Spinal cord (tissue), 10 donors: Measurements from ENCODE around the gene AK1. TPM values are rescaled to one million over a fixed set of nuclear protein-coding genes. Genes with fewer than 3 reads are reported as not detected.

Source experiments
- DNase-seq, 6 donors: peaks; one replicate each; pipeline versions ENCODE4 v3.0.0 to v3.0.0-alpha.2; 2013 to 2015; ENCODE audit warnings: low spot score in 6 of 6, low read depth in 4 of 6
- H3K27ac ChIP-seq: one replicate; pipeline ENCODE4 v1.5.1; 2013; ENCODE audit warnings: low read depth, low read length, control low read depth
- H3K27me3 ChIP-seq: one replicate; pipeline ENCODE4 v1.6.1; 2013; ENCODE audit warnings: low read length; ENCODE audit not compliant: control insufficient read depth, insufficient read depth
- H3K36me3 ChIP-seq: one replicate; pipeline ENCODE4 v1.6.1; 2013; ENCODE audit warnings: low read length; ENCODE audit not compliant: control insufficient read depth, insufficient read depth
- H3K4me1 ChIP-seq: one replicate; pipeline ENCODE4 v1.6.1; 2013; ENCODE audit warnings: low read length; ENCODE audit not compliant: control insufficient read depth, insufficient read depth
- H3K4me3 ChIP-seq: one replicate; pipeline ENCODE4 v1.5.1; 2013; ENCODE audit warnings: low read depth, low read length, control low read depth
- H3K9me3 ChIP-seq: one replicate; pipeline ENCODE4 v1.6.1; 2013; ENCODE audit warnings: low read length; ENCODE audit not compliant: control insufficient read depth, insufficient read depth
- WGBS: methylation state at CpG from one replicate; pipeline ENCODE4 v1.1.5; 2013; ENCODE audit warnings: missing lambda C conversion rate; ENCODE audit not compliant: insufficient coverage; 5-methylcytosine and 5-hydroxymethylcytosine counted together
- polyA plus RNA-seq, 2 donors: library from polyadenylated mRNA; unstranded; fragments of 120-200 nt; gene quantifications; one replicate each; pipeline ENCODE4 v1.2.1, GENCODE V29; 2013; ENCODE audit not compliant: insufficient read length in 2 of 2
- total RNA-seq, 2 donors: library from RNA; depleted of rRNA in 1 of 2; stranded (reverse); fragments of 120-200 nt in 1 of 2; fragments of >200 nt in 1 of 2; gene quantifications; one replicate each; pipeline versions ENCODE4 v1.2.3 to v1.2.4, GENCODE V29; 2013 to 2014
- donor health status: healthy.

Gene AK1
- total and polyA plus RNA-seq, 4 donors: 48.0 to 297 (median 255) TPM

- WGBS: 64% methylated on average over 22 of the region's 29 CpGs
- Histone ChIP-seq H3K36me3 (peaks cover 21% of the 10 kb centered on the region), H3K27ac (peak overlapping the region; percentile 15), H3K4me1 (peaks cover 35% of the 10 kb centered on the region), H3K27me3 (no peaks in the 10 kb centered on the region), H3K4me3 (no peak overlapping the region), H3K9me3 (no peaks in the 10 kb centered on the region)
- no peak for DNase-seq
These were observed 15.1 kb downstream of the AK1 start for GRCh38 chr9:127862075-127863011.

GRCh38 chr9:127860779-127861178, 16.7 kb downstream of the AK1 start:
- 94% methylated on average over 8 of the region's 11 CpGs for WGBS
- Histone ChIP-seq H3K4me3 (no peak overlapping the region), H3K4me1 (peaks cover 38% of the 10 kb centered on the region), H3K27ac (no peak overlapping the region), H3K9me3 (no peaks in the 10 kb centered on the region), H3K27me3 (no peaks in the 10 kb centered on the region), H3K36me3 (peaks cover 6% of the 10 kb centered on the region)
- no peak for DNase-seq

GRCh38 chr9:127860260-127860659, 17.2 kb downstream of the AK1 start:
- H3K36me3 ChIP-seq: peaks cover 3% of the 10 kb centered on the region
- 85% methylated on average over 8 of the region's 8 CpGs for WGBS
- no peak overlapping the region for H3K4me3 ChIP-seq
- no peak for DNase-seq
- H3K4me1 ChIP-seq: peaks cover 38% of the 10 kb centered on the region
- H3K27me3 ChIP-seq: no peaks in the 10 kb centered on the region
- H3K27ac ChIP-seq: no peak overlapping the region
- no peaks in the 10 kb centered on the region for H3K9me3 ChIP-seq

GRCh38 chr9:127858041-127858512, 19.4 kb downstream of the AK1 start:
- no peak for DNase-seq
- no peaks in the 10 kb centered on the region for H3K36me3 ChIP-seq
- H3K4me3 ChIP-seq: no peak overlapping the region
- H3K9me3 ChIP-seq: no peaks in the 10 kb centered on the region
- H3K27ac ChIP-seq: no peak overlapping the region
- H3K27me3 ChIP-seq: no peaks in the 10 kb centered on the region
- H3K4me1 ChIP-seq: peaks cover 54% of the 10 kb centered on the region
- WGBS: 49% methylated on average over 12 of the region's 12 CpGs

- Histone ChIP-seq H3K4me1 (peaks cover 47% of the 10 kb centered on the region), H3K4me3 (no peak overlapping the region), H3K36me3 (no peaks in the 10 kb centered on the region), H3K27me3 (no peaks in the 10 kb centered on the region), H3K9me3 (no peaks in the 10 kb centered on the region), H3K27ac (no peak overlapping the region)
- no peak for DNase-seq
- WGBS: 60% methylated on average over 1 of the region's 4 CpGs
These were observed 20.2 kb downstream of the AK1 start for GRCh38 chr9:127857278-127857677.

GRCh38 chr9:127856729-127857116, 20.8 kb downstream of the AK1 start:
- Histone ChIP-seq H3K27ac (no peak overlapping the region), H3K27me3 (no peaks in the 10 kb centered on the region), H3K4me1 (peaks cover 41% of the 10 kb centered on the region), H3K36me3 (no peaks in the 10 kb centered on the region), H3K9me3 (no peaks in the 10 kb centered on the region), H3K4me3 (no peak overlapping the region)
- WGBS: 95% methylated on average over 5 of the region's 8 CpGs
- no peak for DNase-seq

GRCh38 chr9:127856094-127856728, 21.3 kb downstream of the AK1 start:
- H3K9me3 ChIP-seq: no peaks in the 10 kb centered on the region
- H3K27ac ChIP-seq: no peak overlapping the region
- H3K36me3 ChIP-seq: no peaks in the 10 kb centered on the region
- no peak overlapping the region for H3K4me3 ChIP-seq
- WGBS: 64% methylated on average over 11 of the region's 11 CpGs
- H3K4me1 ChIP-seq: peaks cover 37% of the 10 kb centered on the region
- no peak for DNase-seq
- no peaks in the 10 kb centered on the region for H3K27me3 ChIP-seq

GRCh38 chr9:127855522-127855921, 22.0 kb downstream of the AK1 start:
- Histone ChIP-seq H3K4me1 (peaks cover 37% of the 10 kb centered on the region), H3K36me3 (no peaks in the 10 kb centered on the region), H3K4me3 (no peak overlapping the region), H3K27me3 (no peaks in the 10 kb centered on the region), H3K27ac (no peak overlapping the region), H3K9me3 (no peaks in the 10 kb centered on the region)
- WGBS: 97% methylated on average over 4 of the region's 5 CpGs
- DNase-seq: no peak

GRCh38 chr9:127854960-127855359, 22.5 kb downstream of the AK1 start:
- H3K27me3 ChIP-seq: no peaks in the 10 kb centered on the region
- H3K4me3 ChIP-seq: no peak overlapping the region
- 90% methylated on average over 10 of the region's 11 CpGs for WGBS
- no peaks in the 10 kb centered on the region for H3K36me3 ChIP-seq
- DNase-seq: no peak
- H3K4me1 ChIP-seq: peaks cover 37% of the 10 kb centered on the region
- H3K27ac ChIP-seq: peak overlapping the region; percentile 25
- H3K9me3 ChIP-seq: no peaks in the 10 kb centered on the region
